Fibroblast of the aortic adventitia (primary cell): ENCODE measurements around the gene ZNF775. TPM values are rescaled to one million over a fixed set of nuclear protein-coding genes. Genes with fewer than 3 reads are reported as not detected.

ENCODE experiments used
- DNase-seq: peaks from one replicate; pipeline ENCODE4 v3.0.0-alpha.2; 2010; ENCODE audit warnings: low read depth
- H3K4me3 ChIP-seq: 2 replicates; pipeline ENCODE4 v1.5.1; 2011; ENCODE audit warnings: low read depth, mild to moderate bottlenecking, control low read depth, low read length, moderate library complexity
- CTCF ChIP-seq: IDR thresholded peaks from 2 replicates; pipeline ENCODE4 v1.5.1; 2011; ENCODE audit warnings: mild to moderate bottlenecking, low read length, control low read depth, inconsistent platforms; ENCODE audit not compliant: insufficient read depth
- total RNA-seq: library from RNA; depleted of rRNA; stranded (reverse); fragments of >200 nt; gene quantifications from 2 replicates; pipeline ENCODE4 v1.2.3, GENCODE V29; 2012; ENCODE audit warnings: low replicate concordance

ZNF775 gene
- total RNA-seq, 1 donor = 2.8 TPM

GRCh38 chr7:150361402-150361801, 17.7 kb upstream of the ZNF775 start:
- TF ChIP-seq CTCF = no peak

GRCh38 chr7:150361807-150362621, 17.1 kb upstream of the ZNF775 start:
- no peak overlapping the region for H3K4me3 ChIP-seq
- TF ChIP-seq CTCF = no peak
- no peak for DNase-seq

More at GRCh38 chr7:150361402-150361801, 17.7 kb upstream of the ZNF775 start:
- no peak for DNase-seq
- H3K4me3 ChIP-seq = no peak overlapping the region

- DNase-seq = no peak
- TF ChIP-seq CTCF = no peak
- H3K4me3 ChIP-seq = no peak overlapping the region
These were observed 15.8 kb upstream of the ZNF775 start for GRCh38 chr7:150363370-150363769.

GRCh38 chr7:150363872-150364271, 15.3 kb upstream of the ZNF775 start:
- no peak overlapping the region for H3K4me3 ChIP-seq
- TF ChIP-seq CTCF = no peak
- DNase-seq = no peak

- no peak for TF ChIP-seq CTCF
- no peak for DNase-seq
- no peak overlapping the region for H3K4me3 ChIP-seq
These were observed 13.9 kb upstream of the ZNF775 start for GRCh38 chr7:150365194-150365593.

- DNase-seq = no peak
- H3K4me3 ChIP-seq = no peak overlapping the region
- no peak for TF ChIP-seq CTCF
These were observed 13.3 kb upstream of the ZNF775 start for GRCh38 chr7:150365673-150366398.
